NCI-H128 (cell line): ENCODE results near the gene RELB.

Experiments used
- DNase-seq: peaks from one replicate; lab custom pipeline; 2025; ENCODE audit not compliant: unreplicated experiment; lab: John Stamatoyannopoulos, UW

RELB gene

GRCh38 chr19:45020071-45020470 lies 18.8 kb downstream of the RELB start:
- no peak for DNase-seq

GRCh38 chr19:45021971-45022370 lies 20.7 kb downstream of the RELB start:
- no peak for DNase-seq

GRCh38 chr19:45023048-45023447 lies 21.8 kb downstream of the RELB start:
- DNase-seq, result no peak

GRCh38 chr19:45025264-45025663 lies 24.0 kb downstream of the RELB start:
- no peak for DNase-seq

GRCh38 chr19:45027371-45027770 lies 26.1 kb downstream of the RELB start:
- no peak for DNase-seq

GRCh38 chr19:45030825-45031224 lies 29.6 kb downstream of the RELB start:
- no peak for DNase-seq

GRCh38 chr19:45032421-45032820 lies 31.2 kb downstream of the RELB start:
- no peak for DNase-seq

- DNase-seq, result no peak
These were observed 34.5 kb downstream of the RELB start for GRCh38 chr19:45035755-45036154.

- DNase-seq, result no peak
These were observed 36.3 kb downstream of the RELB start for GRCh38 chr19:45037393-45038169.

GRCh38 chr19:45038931-45039893 lies 37.9 kb downstream of the RELB start, which contains the start of gene CLASRP:
Gene CLASRP, plus strand, starts transcription at chr19:45039045. Its CDS starts 1,168 bp downstream, at chr19:45040213.
- peak; percentile 65 for DNase-seq

- no peak for DNase-seq
These were observed 39.0 kb downstream of the RELB start for GRCh38 chr19:45040059-45040771.

GRCh38 chr19:45041125-45041524 lies 39.9 kb downstream of the RELB start:
- DNase-seq, result no peak

GRCh38 chr19:45045671-45046353 lies 44.5 kb downstream of the RELB start:
- DNase-seq, result no peak

- no peak for DNase-seq
These were observed 45.1 kb downstream of the RELB start for GRCh38 chr19:45046355-45046754.

- DNase-seq, result no peak
These were observed 46.0 kb downstream of the RELB start for GRCh38 chr19:45047188-45047797.

- no peak for DNase-seq
These were observed 47.9 kb downstream of the RELB start for GRCh38 chr19:45049073-45049736.

GRCh38 chr19:45050036-45050435 lies 48.8 kb downstream of the RELB start:
- DNase-seq, result no peak

- no peak for DNase-seq
These were observed 50.8 kb downstream of the RELB start for GRCh38 chr19:45051929-45052579.

GRCh38 chr19:45056831-45057230 lies 55.6 kb downstream of the RELB start:
- DNase-seq, result no peak
